Choroid plexus epithelial cell (primary cell): ENCODE data around the gene NUP205.

Source experiments
- DNase-seq: peaks from one replicate; pipeline ENCODE4 v3.0.0-alpha.2; 2010; ENCODE audit warnings: low read depth
- H3K4me3 ChIP-seq: 2 replicates; pipeline ENCODE4 v1.5.1; 2011; ENCODE audit warnings: low read depth, mild to moderate bottlenecking, control low read depth, low read length, moderate library complexity
- CTCF ChIP-seq: conservative IDR thresholded peaks from 2 replicates; pipeline ENCODE4 v1.5.1; 2011; ENCODE audit warnings: low read depth, mild to moderate bottlenecking, control low read depth, inconsistent platforms, low read length, moderate library complexity

The NUP205 gene

GRCh38 chr7:135597181-135597925 is 39.6 kb downstream of the NUP205 start:
- TF ChIP-seq CTCF: no peak
- H3K4me3 ChIP-seq: no peak overlapping the region
- peak; percentile 12 for DNase-seq

GRCh38 chr7:135597926-135598305 is 40.2 kb downstream of the NUP205 start:
- no peak overlapping the region for H3K4me3 ChIP-seq
- DNase-seq: peak; percentile 9
- no peak for TF ChIP-seq CTCF

GRCh38 chr7:135599471-135599870 is 41.8 kb downstream of the NUP205 start:
- no peak overlapping the region for H3K4me3 ChIP-seq
- no peak for DNase-seq
- TF ChIP-seq CTCF: no peak

GRCh38 chr7:135600226-135600625 is 42.5 kb downstream of the NUP205 start:
- no peak overlapping the region for H3K4me3 ChIP-seq
- no peak for TF ChIP-seq CTCF
- DNase-seq: peak; percentile 17

- no peak overlapping the region for H3K4me3 ChIP-seq
- peak; percentile 73 for DNase-seq
- no peak for TF ChIP-seq CTCF
Observed at GRCh38 chr7:135601182-135601581, 43.5 kb downstream of the NUP205 start.

GRCh38 chr7:135602304-135602703 is 44.6 kb downstream of the NUP205 start:
- peak; percentile 44 for DNase-seq
- H3K4me3 ChIP-seq: no peak overlapping the region
- no peak for TF ChIP-seq CTCF

GRCh38 chr7:135616136-135616535 is 58.4 kb downstream of the NUP205 start:
- no peak overlapping the region for H3K4me3 ChIP-seq
- DNase-seq: no peak
- TF ChIP-seq CTCF: no peak
